GM21786 (cell line): ENCODE results near the gene TALDO1.

Experiments used
- ATAC-seq: cut with Tn5 transposase; IDR thresholded peaks from one replicate; pipeline ENCODE4 v1.9.1; 2021; ENCODE audit not compliant: unreplicated experiment

Gene TALDO1

DNA sequence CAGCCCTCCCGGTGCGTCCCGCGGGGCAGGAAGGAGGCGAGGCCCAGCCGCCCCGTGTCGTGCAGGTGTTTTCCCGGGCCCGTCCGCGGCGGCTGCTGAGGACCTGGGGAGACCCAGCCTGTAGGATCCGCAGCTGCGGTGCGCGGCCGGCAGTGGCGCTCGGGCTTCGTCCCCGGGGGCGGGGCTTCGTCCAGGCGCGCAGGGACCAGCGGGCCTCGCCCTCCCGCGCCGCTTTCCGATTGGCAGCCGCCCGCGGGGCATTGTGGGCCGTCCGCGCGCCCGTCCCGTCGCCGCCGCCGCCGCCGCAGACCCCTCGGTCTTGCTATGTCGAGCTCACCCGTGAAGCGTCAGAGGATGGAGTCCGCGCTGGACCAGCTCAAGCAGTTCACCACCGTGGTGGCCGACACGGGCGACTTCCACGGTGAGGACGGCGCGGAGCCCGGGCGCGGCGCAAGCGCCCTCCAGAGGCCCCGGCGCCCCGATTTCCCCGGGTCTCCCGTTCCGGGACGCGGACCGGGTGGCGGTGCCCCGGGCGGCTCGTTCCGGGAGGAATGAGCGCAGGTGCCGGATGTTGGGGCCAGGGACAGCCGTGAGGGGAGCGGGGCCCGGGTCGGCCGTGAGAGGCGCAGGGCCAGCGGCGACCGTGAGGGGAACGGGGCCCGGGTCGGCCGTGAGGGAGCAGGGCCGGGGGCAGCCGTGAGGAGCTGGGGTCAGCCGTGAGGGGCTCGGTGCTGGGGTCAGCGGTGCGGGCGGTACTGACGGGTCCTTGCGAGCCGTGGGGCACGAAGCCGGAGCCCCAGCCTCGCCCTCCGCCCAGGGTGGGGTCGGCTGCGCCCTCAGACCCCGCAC lies at the start of gene TALDO1:
Gene TALDO1, plus strand, starts transcription at position 307 of the 849 bp plus-strand sequence. Its CDS starts 18 bp downstream, at position 325.
- peak; percentile 77 for ATAC-seq

DNA sequence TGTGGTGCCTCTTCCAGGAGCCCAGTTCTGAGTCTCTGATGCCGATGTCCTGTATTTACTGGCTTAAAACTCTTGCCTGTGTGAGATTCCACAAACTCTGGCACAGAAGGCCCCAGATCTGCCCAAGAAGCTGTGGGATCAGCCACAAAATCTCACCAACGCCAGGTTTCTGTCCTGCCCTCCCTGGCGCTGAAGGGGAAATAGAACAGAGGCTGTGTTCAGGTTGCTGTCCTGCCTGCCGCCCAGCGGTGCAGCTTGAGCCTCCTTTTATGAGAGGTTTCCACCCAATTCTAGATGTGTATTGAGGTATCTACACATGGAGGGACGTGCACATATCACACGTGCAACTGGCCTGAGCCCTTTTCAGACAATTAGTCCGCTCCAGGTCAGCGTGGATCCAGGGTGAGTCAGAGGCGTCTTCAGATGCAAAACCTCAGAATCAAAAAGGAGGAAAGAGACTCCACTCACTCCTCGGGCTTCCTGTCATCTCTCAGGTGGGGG lies 49.4 kb upstream of the TALDO1 start:
- ATAC-seq, result no peak

- no peak for ATAC-seq
Measured at GRCh38 chr11:698493-699115, 48.7 kb upstream of the TALDO1 start.

GRCh38 chr11:699116-699508 lies 48.2 kb upstream of the TALDO1 start:
- no peak for ATAC-seq

GRCh38 chr11:699753-700152 lies 47.5 kb upstream of the TALDO1 start:
- ATAC-seq, result no peak

DNA sequence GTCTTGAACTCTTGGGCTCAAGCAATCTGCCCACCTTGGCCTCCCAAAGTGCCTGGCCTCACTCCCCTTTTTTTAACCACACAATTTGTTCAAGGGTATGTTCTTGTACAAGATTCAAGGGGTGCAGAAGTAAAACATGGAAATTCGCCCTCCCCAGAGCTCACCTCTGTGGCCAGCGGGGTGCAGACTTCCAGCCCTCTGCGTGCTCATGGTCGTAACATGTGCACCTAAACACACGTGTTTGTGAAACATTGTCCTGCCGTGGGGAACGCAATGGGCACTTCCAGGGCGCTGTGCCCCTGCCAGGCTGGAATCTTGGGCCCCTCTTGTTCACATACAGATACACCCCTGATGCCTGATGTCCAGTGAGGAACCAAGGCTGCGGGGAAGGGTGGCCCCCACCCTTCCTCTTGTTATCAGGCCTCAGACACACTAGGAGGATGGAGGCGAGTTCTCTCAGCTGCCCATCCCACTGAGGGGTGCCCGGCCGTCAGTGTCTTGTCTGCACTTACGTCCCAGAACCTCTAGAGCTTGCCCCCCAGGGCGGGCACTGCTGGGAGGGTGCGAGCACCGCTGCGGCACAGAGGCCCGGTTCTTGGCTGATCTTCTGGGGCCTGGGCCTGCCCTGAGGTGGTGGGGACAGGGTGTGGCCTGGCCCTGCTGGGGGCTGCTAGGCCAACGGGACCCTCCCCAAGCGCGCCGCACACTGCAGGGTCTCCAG lies 45.4 kb upstream of the TALDO1 start:
- no peak for ATAC-seq

GRCh38 chr11:702462-703461 lies 44.5 kb upstream of the TALDO1 start:
- no peak for ATAC-seq

- no peak for ATAC-seq
Measured at GRCh38 chr11:703506-703905, 43.8 kb upstream of the TALDO1 start.

GRCh38 chr11:704228-704674 lies 43.0 kb upstream of the TALDO1 start:
- no peak for ATAC-seq

DNA sequence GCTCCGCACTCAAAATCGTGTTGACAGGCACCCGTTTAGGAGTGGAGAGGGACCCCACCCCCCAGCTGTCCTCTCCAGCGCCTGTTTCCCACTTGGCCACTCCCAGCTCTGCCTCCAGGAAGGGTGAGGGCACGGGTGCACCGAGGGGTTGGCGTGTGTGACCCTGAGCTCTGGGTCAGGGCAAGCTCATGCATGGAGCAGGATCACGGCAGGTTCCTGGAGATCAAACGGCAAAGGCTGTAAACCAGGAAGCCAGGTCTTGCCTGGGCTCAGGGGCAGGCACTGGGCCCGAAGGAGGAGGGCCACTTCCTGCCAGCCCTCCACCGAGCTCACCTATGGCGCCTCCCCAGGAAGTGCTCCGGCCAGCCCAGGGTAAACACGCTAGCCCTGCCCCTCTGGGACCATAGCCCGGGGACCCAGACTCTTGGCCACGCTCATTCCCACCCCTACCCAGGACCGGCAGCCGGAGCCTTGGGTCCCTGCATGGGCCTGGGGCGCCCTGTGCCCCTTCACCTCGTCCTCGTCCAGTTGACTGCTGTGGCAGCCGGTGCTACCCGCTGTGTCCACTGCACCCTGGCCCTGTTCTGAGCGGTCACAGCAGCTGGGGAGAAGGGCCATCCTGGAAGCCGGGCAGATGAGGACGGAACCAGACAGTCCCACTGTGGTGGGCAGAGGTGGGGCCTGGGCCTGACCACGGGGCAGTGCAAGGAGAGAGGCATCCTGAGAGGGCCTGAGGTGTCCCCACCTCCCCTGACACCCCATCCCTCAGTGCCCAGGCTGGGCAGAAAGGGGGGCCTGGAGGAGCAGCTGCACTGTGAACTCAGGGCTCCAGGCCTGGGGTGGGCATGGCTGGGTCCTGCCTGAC lies 42.3 kb upstream of the TALDO1 start:
- no peak for ATAC-seq

GRCh38 chr11:705646-706438 lies 41.4 kb upstream of the TALDO1 start, which contains the start of gene EPS8L2:
Gene EPS8L2 (plus strand): TSS chr11:706231. CDS start chr11:709408, 3,177 bp downstream.
- no peak for ATAC-seq

GRCh38 chr11:706439-706956 lies 40.8 kb upstream of the TALDO1 start:
- no peak for ATAC-seq

DNA sequence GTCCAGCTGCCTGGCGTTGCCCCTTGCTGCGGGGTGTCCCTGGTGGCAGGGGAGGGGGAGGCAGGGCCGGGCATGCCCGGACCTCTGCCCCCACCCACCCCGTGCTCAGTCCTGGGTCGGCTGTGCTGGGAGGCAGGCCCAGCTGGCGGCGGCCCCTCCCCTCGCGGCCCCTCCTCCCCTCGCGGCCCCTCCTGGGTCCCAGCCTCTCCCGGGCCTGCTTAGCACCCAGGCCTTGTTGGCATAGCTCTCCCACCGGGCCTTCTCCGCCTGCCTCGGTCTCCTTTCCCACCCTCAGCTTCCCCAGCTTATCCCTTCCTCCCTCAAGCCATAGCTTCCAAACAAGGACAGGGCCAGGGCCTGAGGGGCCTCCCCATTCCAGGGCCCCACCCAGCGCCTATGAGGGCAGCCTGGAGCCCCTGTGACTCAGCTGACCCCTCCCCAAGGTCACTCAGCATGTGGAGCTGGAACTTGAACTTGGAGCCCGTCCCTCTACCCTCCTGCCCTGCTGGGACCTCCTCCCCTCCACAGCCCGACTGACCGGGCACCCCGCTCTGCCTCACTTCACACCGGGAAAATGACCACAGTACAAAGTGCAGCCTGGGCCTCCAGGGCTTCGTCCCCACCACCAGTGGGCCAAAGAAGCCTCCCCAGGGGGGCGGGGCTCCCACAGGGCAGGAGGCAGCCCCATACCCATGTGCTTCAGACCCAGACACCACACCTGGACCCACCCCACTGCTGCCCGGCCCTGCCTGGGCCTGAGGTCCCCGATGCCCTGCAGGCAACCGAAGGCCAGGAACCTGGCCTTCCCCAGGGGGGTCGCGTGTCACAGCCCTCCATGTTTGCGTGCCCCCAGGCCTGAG lies 40.1 kb upstream of the TALDO1 start:
- no peak for ATAC-seq

GRCh38 chr11:707817-708420 lies 39.3 kb upstream of the TALDO1 start:
- ATAC-seq, result no peak

DNA sequence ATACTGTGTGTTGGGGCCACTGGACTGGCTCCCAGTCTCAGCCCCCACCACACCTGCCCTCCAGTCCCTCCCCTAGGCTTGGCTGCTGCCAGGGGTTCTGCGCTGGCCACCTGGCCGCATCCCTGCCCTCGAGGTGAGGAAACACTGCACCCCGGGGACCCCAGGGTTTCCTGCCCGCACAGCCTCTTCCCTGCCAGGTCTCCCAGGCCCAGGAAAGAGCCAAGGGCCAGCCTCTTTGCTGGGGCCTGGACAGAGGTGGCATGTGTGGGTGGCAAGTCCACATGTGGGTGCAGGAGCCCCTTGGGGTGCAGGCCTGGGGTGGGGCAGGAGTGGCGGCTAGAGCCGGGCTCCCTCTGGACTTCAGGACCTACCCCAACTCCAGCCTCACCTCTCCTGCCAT lies 38.8 kb upstream of the TALDO1 start:
- no peak for ATAC-seq

- no peak for ATAC-seq
Measured at GRCh38 chr11:709109-709997, 37.9 kb upstream of the TALDO1 start.
